Heart left ventricle (tissue), 13 donors: ENCODE measurements around the gene GNB4.

ENCODE experiments used
- CTCF ChIP-seq, 12 donors: fragments of 200-600 bp; sonication (generic) in 4 of 12; IDR thresholded peaks; one replicate each; pipeline versions ENCODE4 v1.5.0 to v1.8.0; 2018 to 2022; ENCODE audit warnings: antibody characterized with exemption in 12 of 12, mild to moderate bottlenecking in 5 of 12
- POLR2A ChIP-seq, 2 donors: fragments of 450-650 bp; IDR thresholded peaks; one replicate each; pipeline ENCODE4 v1.6.1; 2017; ENCODE audit warnings: antibody characterized with exemption in 2 of 2, mild to moderate bottlenecking in 2 of 2, moderate library complexity in 2 of 2
- donor health status: ischemic (EF 13 %, LVEDD 7.1; RV severe dilation, severe dysfunction).
- donor health status: DM: no; HTN: yes; CAD: no.
- donor health status: DM: no; HTN: no; CAD: no.
- donor health status: ischemic (EF 25% LVEDD 6.9; RV normal size, moderate dysfunction).
- donor health status: ischemic (EF 25% LVEDD 5.7; RV mildly dilated, moderate dysfunction).
- donor health status: ischemic (EF 35%, LVEDD 5.7; RV mildly dilated, moderate dysfunction).
- donor health status: nonischemic (EF 11% LVEDD 7.7; RV severe dilation, severe dysfunction).
- donor health status: DM: yes; HTN: yes; CAD: no.
- donor health status: PGD.
- donor health status: ischemic (EF 29% LVEDD 5.4; RV normal size, mild dysfunction).
- donor health status: nonischemic (EF 23%, LVEDD 6.1; RV moderate dilation, normal function).

- TF ChIP-seq CTCF (IDR thresholded peaks at IDR 0.05): no peak
- no peak for TF ChIP-seq POLR2A (IDR thresholded peaks at IDR 0.05)
Measured at GRCh38 chr3:179425075-179425474, 26.2 kb downstream of the GNB4 start.
